ENCODE data around the gene MBD3. TPM values are rescaled to one million over a fixed set of nuclear protein-coding genes. Genes with fewer than 3 reads are reported as not detected.

MBD3 gene
- total RNA-seq, 1 donor from 2014 or later = 71.9 TPM

GRCh38 chr19:1534972-1535371 lies 57.7 kb downstream of the MBD3 start:
- H3K9me3 Mint-ChIP-seq (ENCODE audit: unreplicated experiment) = no peaks in the 10 kb centered on the region
- Histone ChIP-seq H4K20me1 (ENCODE audit: insufficient read depth, low read length) (no peaks in the 10 kb centered on the region), H3K27me3 (ENCODE audit: insufficient read depth, low read length) (no peaks in the 10 kb centered on the region), H3K9ac (ENCODE audit: low read length) (no peak overlapping the region), H3K4me2 (ENCODE audit: low read length) (no peak overlapping the region), H3K27ac (ENCODE audit: low read depth, low read length) (no peak overlapping the region), H3K9me3 (ENCODE audit: insufficient read depth, low read depth, low read length) (peaks cover 2% of the 10 kb centered on the region), H3K79me2 (ENCODE audit: insufficient read depth, low read length) (no peaks in the 10 kb centered on the region), H3K36me3 (ENCODE audit: insufficient read depth, low read length) (no peaks in the 10 kb centered on the region), H3K4me3 (ENCODE audit: insufficient read depth, low read depth, low read length) (no peak overlapping the region), H2AFZ (ENCODE audit: low read depth, low read length) (no peak overlapping the region), H3K4me1 (ENCODE audit: insufficient read depth, low read length) (no peaks in the 10 kb centered on the region)
- FAIRE-seq (no peak), DNase-seq (ENCODE audit: low read depth) (no peak)
- H3K27ac Mint-ChIP-seq (ENCODE audit: unreplicated experiment) = no peak overlapping the region
- peaks cover 12% of the 10 kb centered on the region for H3K27me3 Mint-ChIP-seq (ENCODE audit: low read depth, unreplicated experiment)
- no peaks in the 10 kb centered on the region for H3K4me1 Mint-ChIP-seq (ENCODE audit: low read depth, unreplicated experiment)
- H3K4me3 Mint-ChIP-seq (ENCODE audit: unreplicated experiment) = no peak overlapping the region
- no peak for TF ChIP-seq EZH2 (IDR thresholded peaks at IDR 0.05; ENCODE audit: insufficient read depth, low read length)
- no peak for TF ChIP-seq CTCF (IDR thresholded peaks at IDR 0.05; ENCODE audit: insufficient read depth, low read depth, low read length)
- H3K36me3 Mint-ChIP-seq (ENCODE audit: low read depth, unreplicated experiment) = peaks cover 1% of the 10 kb centered on the region

- Mint-ChIP-seq H3K36me3 (ENCODE audit: low read depth, unreplicated experiment) (peaks cover 3% of the 10 kb centered on the region), H3K4me3 (ENCODE audit: unreplicated experiment) (peak overlapping the region; percentile 27), H3K9me3 (ENCODE audit: unreplicated experiment) (no peaks in the 10 kb centered on the region), H3K27me3 (ENCODE audit: low read depth, unreplicated experiment) (peaks cover 14% of the 10 kb centered on the region), H3K27ac (ENCODE audit: unreplicated experiment) (no peak overlapping the region), H3K4me1 (ENCODE audit: low read depth, unreplicated experiment) (no peaks in the 10 kb centered on the region)
- Histone ChIP-seq H3K27ac (ENCODE audit: low read depth, low read length) (no peak overlapping the region), H3K4me3 (ENCODE audit: insufficient read depth, low read depth, low read length) (no peak overlapping the region), H3K9ac (ENCODE audit: low read length) (no peak overlapping the region), H3K4me1 (ENCODE audit: insufficient read depth, low read length) (no peaks in the 10 kb centered on the region), H4K20me1 (ENCODE audit: insufficient read depth, low read length) (no peaks in the 10 kb centered on the region), H2AFZ (ENCODE audit: low read depth, low read length) (no peak overlapping the region), H3K79me2 (ENCODE audit: insufficient read depth, low read length) (no peaks in the 10 kb centered on the region), H3K4me2 (ENCODE audit: low read length) (no peak overlapping the region), H3K27me3 (ENCODE audit: insufficient read depth, low read length) (no peaks in the 10 kb centered on the region), H3K9me3 (ENCODE audit: insufficient read depth, low read depth, low read length) (peaks cover 2% of the 10 kb centered on the region), H3K36me3 (ENCODE audit: insufficient read depth, low read length) (no peaks in the 10 kb centered on the region)
- FAIRE-seq = no peak
- TF ChIP-seq CTCF (IDR thresholded peaks at IDR 0.05; ENCODE audit: insufficient read depth, low read depth, low read length) = no peak
- no peak for DNase-seq (ENCODE audit: low read depth)
Observed at GRCh38 chr19:1533510-1534150, 59.0 kb downstream of the MBD3 start.

DNA sequence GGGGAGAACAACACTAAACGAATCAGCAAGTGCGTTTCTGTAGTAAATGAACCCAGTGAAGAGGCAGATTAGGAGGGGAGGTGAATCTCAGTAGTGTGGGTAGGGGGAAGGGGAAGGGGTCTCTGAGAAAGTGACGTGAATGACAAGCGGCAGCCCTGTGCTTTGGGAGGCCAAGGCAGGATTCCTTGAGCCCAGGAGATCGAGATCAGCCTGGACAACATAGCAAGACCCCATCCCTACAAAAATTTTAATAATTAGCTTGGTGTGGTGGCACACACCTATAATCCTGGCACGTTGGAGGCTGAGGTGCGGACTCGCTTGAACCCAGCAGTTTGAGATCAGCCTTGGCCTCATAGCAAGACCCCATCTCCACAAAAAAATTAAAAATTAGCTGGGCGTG lies 60.7 kb downstream of the MBD3 start:
- no peak for FAIRE-seq
- Mint-ChIP-seq H3K9me3 (ENCODE audit: unreplicated experiment) (no peaks in the 10 kb centered on the region), H3K4me3 (ENCODE audit: unreplicated experiment) (no peak overlapping the region), H3K27me3 (ENCODE audit: low read depth, unreplicated experiment) (peaks cover 17% of the 10 kb centered on the region), H3K36me3 (ENCODE audit: low read depth, unreplicated experiment) (peaks cover 3% of the 10 kb centered on the region), H3K27ac (ENCODE audit: unreplicated experiment) (no peak overlapping the region), H3K4me1 (ENCODE audit: low read depth, unreplicated experiment) (no peaks in the 10 kb centered on the region)
- TF ChIP-seq EZH2 (IDR thresholded peaks at IDR 0.05; ENCODE audit: insufficient read depth, low read length) = no peak
- no peak for TF ChIP-seq CTCF (IDR thresholded peaks at IDR 0.05; ENCODE audit: insufficient read depth, low read depth, low read length)
- Histone ChIP-seq H3K27ac (ENCODE audit: low read depth, low read length) (no peak overlapping the region), H3K4me3 (ENCODE audit: insufficient read depth, low read depth, low read length) (no peak overlapping the region), H3K36me3 (ENCODE audit: insufficient read depth, low read length) (no peaks in the 10 kb centered on the region), H3K9me3 (ENCODE audit: insufficient read depth, low read depth, low read length) (peaks cover 2% of the 10 kb centered on the region), H3K9ac (ENCODE audit: low read length) (no peak overlapping the region), H2AFZ (ENCODE audit: low read depth, low read length) (no peak overlapping the region), H3K27me3 (ENCODE audit: insufficient read depth, low read length) (no peaks in the 10 kb centered on the region), H4K20me1 (ENCODE audit: insufficient read depth, low read length) (no peaks in the 10 kb centered on the region), H3K4me1 (ENCODE audit: insufficient read depth, low read length) (no peaks in the 10 kb centered on the region), H3K79me2 (ENCODE audit: insufficient read depth, low read length) (no peaks in the 10 kb centered on the region), H3K4me2 (ENCODE audit: low read length) (no peak overlapping the region)
- no peak for DNase-seq (ENCODE audit: low read depth)

Measured in astrocyte (in vitro differentiated cells and primary cell).